Colonic mucosa (tissue), 4 donors: ENCODE results near the gene RAD21L1. TPM values are rescaled to one million over a fixed set of nuclear protein-coding genes. Genes with fewer than 3 reads are reported as not detected.

ENCODE experiments used
- DNase-seq: peaks from one replicate; pipeline ENCODE4 v3.0.0-alpha.2; 2020
- H3K27ac ChIP-seq: fragments of 200-600 bp; one replicate; pipeline ENCODE4 v1.8.0; 2021
- H3K27me3 ChIP-seq: fragments of 200-600 bp; one replicate; pipeline ENCODE4 v1.8.0; 2021
- H3K36me3 ChIP-seq: fragments of 200-600 bp; one replicate; pipeline ENCODE4 v1.8.0; 2021
- H3K4me1 ChIP-seq: fragments of 200-600 bp; one replicate; pipeline ENCODE4 v1.8.0; 2021; ENCODE audit warnings: mild to moderate bottlenecking
- H3K4me3 ChIP-seq: fragments of 200-600 bp; one replicate; pipeline ENCODE4 v1.8.0; 2021
- H3K9ac ChIP-seq, 2 donors: one replicate each; pipeline ENCODE4 v1.7.0; 2013; ENCODE audit warnings: control low read depth in 2 of 2, low read depth in 2 of 2, low read length in 2 of 2
- H3K9me3 ChIP-seq: fragments of 200-600 bp; one replicate; pipeline ENCODE4 v1.8.0; 2021
- intact Hi-C: fragments of 100-400 bp; cut with DNase I; formaldehyde crosslinking; loops from one replicate; pipeline ENCODE4 v1.14.1; 2022
- total RNA-seq, 2 donors: library from RNA; stranded (reverse); fragmentation: NEBNext Ultra II Directional in 1 of 2; extraction: Animal tissue kit (Norgen Biotek cat#: 25700) in 1 of 2; gene quantifications; one replicate each; pipeline ENCODE4 v1.2.1, GENCODE V29; 2021
- TF ChIP-seq, protein P1 (sequence below): fragments of 200-600 bp; IDR thresholded peaks from one replicate; pipeline ENCODE4 v1.8.0; 2022; ENCODE audit warnings: antibody characterized with exemption, mild to moderate bottlenecking
- donor health status: healthy.
- donor health status: DM: no; HTN: no; CAD: no.
- donor health status: DM: no; HTN: no; CAD: no.

Gene RAD21L1
- total RNA-seq, 2 donors from 2014 or later: not detected

- no peak overlapping the region for H3K27ac ChIP-seq
- H3K9ac ChIP-seq: no peak overlapping the region
- intact Hi-C loops: no loop called here
- H3K36me3 ChIP-seq: no peaks in the 10 kb centered on the region
- no peaks in the 10 kb centered on the region for H3K4me1 ChIP-seq
- TF ChIP-seq, protein P1, sequence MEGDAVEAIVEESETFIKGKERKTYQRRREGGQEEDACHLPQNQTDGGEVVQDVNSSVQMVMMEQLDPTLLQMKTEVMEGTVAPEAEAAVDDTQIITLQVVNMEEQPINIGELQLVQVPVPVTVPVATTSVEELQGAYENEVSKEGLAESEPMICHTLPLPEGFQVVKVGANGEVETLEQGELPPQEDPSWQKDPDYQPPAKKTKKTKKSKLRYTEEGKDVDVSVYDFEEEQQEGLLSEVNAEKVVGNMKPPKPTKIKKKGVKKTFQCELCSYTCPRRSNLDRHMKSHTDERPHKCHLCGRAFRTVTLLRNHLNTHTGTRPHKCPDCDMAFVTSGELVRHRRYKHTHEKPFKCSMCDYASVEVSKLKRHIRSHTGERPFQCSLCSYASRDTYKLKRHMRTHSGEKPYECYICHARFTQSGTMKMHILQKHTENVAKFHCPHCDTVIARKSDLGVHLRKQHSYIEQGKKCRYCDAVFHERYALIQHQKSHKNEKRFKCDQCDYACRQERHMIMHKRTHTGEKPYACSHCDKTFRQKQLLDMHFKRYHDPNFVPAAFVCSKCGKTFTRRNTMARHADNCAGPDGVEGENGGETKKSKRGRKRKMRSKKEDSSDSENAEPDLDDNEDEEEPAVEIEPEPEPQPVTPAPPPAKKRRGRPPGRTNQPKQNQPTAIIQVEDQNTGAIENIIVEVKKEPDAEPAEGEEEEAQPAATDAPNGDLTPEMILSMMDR: no peak
- H3K4me3 ChIP-seq: no peak overlapping the region
- H3K9me3 ChIP-seq: no peaks in the 10 kb centered on the region
- no peak for DNase-seq
- H3K27me3 ChIP-seq: no peaks in the 10 kb centered on the region
Measured at GRCh38 chr20:1252416-1252815, 26.6 kb downstream of the RAD21L1 start.

DNA sequence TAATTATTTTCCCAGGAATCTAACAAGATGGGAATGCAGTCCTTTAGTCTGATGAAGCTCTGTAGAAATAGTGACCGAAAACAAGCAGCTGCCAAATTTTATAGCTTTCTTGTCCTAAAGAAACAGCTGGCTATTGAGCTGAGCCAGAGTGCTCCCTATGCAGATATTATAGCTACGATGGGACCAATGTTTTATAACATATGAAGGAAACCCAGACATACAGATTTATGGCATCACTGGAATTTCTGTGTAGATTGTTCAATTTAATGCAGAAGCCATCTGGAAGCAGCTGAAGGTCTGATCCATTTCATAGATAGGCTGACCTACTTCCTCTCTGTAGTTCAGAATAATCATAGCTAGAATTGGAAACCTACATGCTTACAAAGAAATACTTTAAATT lies 28.4 kb downstream of the RAD21L1 start:
- H3K4me3 ChIP-seq: no peak overlapping the region
- TF ChIP-seq, protein P1: no peak
- no peaks in the 10 kb centered on the region for H3K27me3 ChIP-seq
- no peak for DNase-seq
- intact Hi-C loops: no loop called here
- no peaks in the 10 kb centered on the region for H3K4me1 ChIP-seq
- no peak overlapping the region for H3K9ac ChIP-seq
- no peaks in the 10 kb centered on the region for H3K36me3 ChIP-seq
- no peak overlapping the region for H3K27ac ChIP-seq
- no peaks in the 10 kb centered on the region for H3K9me3 ChIP-seq

- Histone ChIP-seq H3K4me3 (no peak overlapping the region), H3K9ac (no peak overlapping the region), H3K27ac (no peak overlapping the region), H3K4me1 (no peaks in the 10 kb centered on the region), H3K27me3 (no peaks in the 10 kb centered on the region), H3K9me3 (no peaks in the 10 kb centered on the region), H3K36me3 (no peaks in the 10 kb centered on the region)
- intact Hi-C loops: no loop called here
- no peak for DNase-seq
- TF ChIP-seq, protein P1: no peak
Measured at GRCh38 chr20:1255675-1256074, 29.8 kb downstream of the RAD21L1 start.

DNA sequence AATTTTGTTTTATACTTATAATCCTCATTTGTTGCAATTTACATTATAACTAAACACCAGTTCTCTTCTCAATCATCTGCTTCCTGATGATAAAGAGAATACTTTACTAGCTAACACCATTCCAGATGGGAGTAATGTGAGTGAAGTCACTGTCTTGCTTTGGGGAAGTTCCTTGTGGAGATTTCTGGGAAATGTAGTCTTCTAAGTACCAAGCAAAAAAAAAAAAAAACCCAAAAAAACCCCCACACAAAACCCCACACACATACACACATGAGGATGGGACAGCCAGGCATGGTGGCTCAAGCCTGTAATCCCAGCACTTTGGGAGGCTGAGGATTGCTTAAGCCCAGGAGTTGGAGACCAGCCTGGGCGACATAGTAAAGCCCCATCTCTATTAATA lies 38.0 kb downstream of the RAD21L1 start:
- no peak for DNase-seq
- H3K9me3 ChIP-seq: no peaks in the 10 kb centered on the region
- H3K36me3 ChIP-seq: no peaks in the 10 kb centered on the region
- H3K4me1 ChIP-seq: no peaks in the 10 kb centered on the region
- no peak overlapping the region for H3K27ac ChIP-seq
- H3K27me3 ChIP-seq: no peaks in the 10 kb centered on the region
- TF ChIP-seq, protein P1: no peak
- H3K4me3 ChIP-seq: no peak overlapping the region
- intact Hi-C loops: no loop called here
- no peak overlapping the region for H3K9ac ChIP-seq

DNA sequence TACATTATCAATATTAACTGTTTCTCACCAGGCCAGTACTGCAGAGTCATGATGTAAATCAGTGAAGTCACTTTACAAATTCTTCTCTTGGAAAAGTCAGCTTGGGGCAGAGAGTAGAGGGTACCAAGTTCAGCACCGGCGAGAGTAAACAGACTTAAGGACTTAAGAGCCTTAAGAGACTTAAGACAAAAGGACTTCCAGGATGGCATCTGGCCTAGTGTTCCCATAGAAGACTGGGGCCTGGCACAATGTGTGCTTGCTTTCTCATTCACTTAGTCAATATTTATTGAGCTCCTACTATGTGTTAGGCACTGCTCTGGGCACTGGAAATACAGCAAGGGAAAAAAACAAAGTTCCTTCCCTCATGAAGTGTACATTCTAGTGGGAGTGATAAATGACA lies 38.9 kb downstream of the RAD21L1 start:
- H3K27ac ChIP-seq: no peak overlapping the region
- no peak for DNase-seq
- H3K9ac ChIP-seq: no peak overlapping the region
- TF ChIP-seq, protein P1: no peak
- H3K4me3 ChIP-seq: no peak overlapping the region
- H3K27me3 ChIP-seq: no peaks in the 10 kb centered on the region
- no peaks in the 10 kb centered on the region for H3K4me1 ChIP-seq
- no peaks in the 10 kb centered on the region for H3K9me3 ChIP-seq
- intact Hi-C loops: no loop called here
- H3K36me3 ChIP-seq: no peaks in the 10 kb centered on the region
